ENCODE measurements around the gene MYO3B. TPM values are rescaled to one million over a fixed set of nuclear protein-coding genes. Genes with fewer than 3 reads are reported as not detected.

Gene MYO3B
- total RNA-seq, 1 donor from 2014 or later, result 0.22 TPM

DNA sequence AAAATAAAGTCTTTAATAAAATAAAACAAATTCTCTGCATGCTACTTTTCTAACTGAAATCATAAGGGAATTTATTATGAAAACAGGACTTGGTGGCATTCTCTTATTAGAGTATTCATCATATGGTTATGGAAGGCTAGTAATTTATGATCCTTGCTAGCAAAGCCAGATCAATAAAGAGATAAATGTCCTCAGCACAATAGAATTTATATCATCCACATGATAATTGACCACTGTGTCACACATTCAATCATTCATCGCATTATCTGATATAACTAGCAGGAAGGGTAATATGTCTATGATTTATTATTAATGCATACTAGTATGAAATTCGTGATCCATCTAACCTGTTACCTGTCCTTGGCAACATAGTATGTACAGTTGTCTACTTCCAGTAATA lies 175.8 kb downstream of the MYO3B start:
- Mint-ChIP-seq H3K4me1 (ENCODE audit: low read depth, unreplicated experiment) (peaks cover 16% of the 10 kb centered on the region), H3K4me3 (ENCODE audit: unreplicated experiment) (no peak overlapping the region), H3K27me3 (ENCODE audit: unreplicated experiment) (peaks cover 1% of the 10 kb centered on the region), H3K27ac (ENCODE audit: unreplicated experiment) (no peak overlapping the region), H3K36me3 (ENCODE audit: unreplicated experiment) (no peaks in the 10 kb centered on the region), H3K9me3 (ENCODE audit: unreplicated experiment) (peaks cover 3% of the 10 kb centered on the region)
- DNase-seq, result no peak
- TF ChIP-seq, protein P1, sequence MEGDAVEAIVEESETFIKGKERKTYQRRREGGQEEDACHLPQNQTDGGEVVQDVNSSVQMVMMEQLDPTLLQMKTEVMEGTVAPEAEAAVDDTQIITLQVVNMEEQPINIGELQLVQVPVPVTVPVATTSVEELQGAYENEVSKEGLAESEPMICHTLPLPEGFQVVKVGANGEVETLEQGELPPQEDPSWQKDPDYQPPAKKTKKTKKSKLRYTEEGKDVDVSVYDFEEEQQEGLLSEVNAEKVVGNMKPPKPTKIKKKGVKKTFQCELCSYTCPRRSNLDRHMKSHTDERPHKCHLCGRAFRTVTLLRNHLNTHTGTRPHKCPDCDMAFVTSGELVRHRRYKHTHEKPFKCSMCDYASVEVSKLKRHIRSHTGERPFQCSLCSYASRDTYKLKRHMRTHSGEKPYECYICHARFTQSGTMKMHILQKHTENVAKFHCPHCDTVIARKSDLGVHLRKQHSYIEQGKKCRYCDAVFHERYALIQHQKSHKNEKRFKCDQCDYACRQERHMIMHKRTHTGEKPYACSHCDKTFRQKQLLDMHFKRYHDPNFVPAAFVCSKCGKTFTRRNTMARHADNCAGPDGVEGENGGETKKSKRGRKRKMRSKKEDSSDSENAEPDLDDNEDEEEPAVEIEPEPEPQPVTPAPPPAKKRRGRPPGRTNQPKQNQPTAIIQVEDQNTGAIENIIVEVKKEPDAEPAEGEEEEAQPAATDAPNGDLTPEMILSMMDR (IDR thresholded peaks at IDR 0.05; ENCODE audit: partially characterized antibody, unreplicated experiment), result no peak

GRCh38 chr2:170354388-170354787 lies 176.4 kb downstream of the MYO3B start:
- no peak for DNase-seq
- H3K9me3 Mint-ChIP-seq (ENCODE audit: unreplicated experiment), result peaks cover 3% of the 10 kb centered on the region
- no peaks in the 10 kb centered on the region for H3K36me3 Mint-ChIP-seq (ENCODE audit: unreplicated experiment)
- TF ChIP-seq, protein P1 (IDR thresholded peaks at IDR 0.05; ENCODE audit: partially characterized antibody, unreplicated experiment), result no peak
- H3K27ac Mint-ChIP-seq (ENCODE audit: unreplicated experiment), result peak overlapping the region; percentile 79
- H3K27me3 Mint-ChIP-seq (ENCODE audit: unreplicated experiment), result peaks cover 1% of the 10 kb centered on the region
- H3K4me1 Mint-ChIP-seq (ENCODE audit: low read depth, unreplicated experiment), result peaks cover 16% of the 10 kb centered on the region
- no peak overlapping the region for H3K4me3 Mint-ChIP-seq (ENCODE audit: unreplicated experiment)

- DNase-seq, result no peak
- Mint-ChIP-seq H3K27ac (ENCODE audit: unreplicated experiment) (no peak overlapping the region), H3K27me3 (ENCODE audit: unreplicated experiment) (peaks cover 1% of the 10 kb centered on the region), H3K36me3 (ENCODE audit: unreplicated experiment) (no peaks in the 10 kb centered on the region), H3K9me3 (ENCODE audit: unreplicated experiment) (peaks cover 3% of the 10 kb centered on the region), H3K4me3 (ENCODE audit: unreplicated experiment) (no peak overlapping the region), H3K4me1 (ENCODE audit: low read depth, unreplicated experiment) (peaks cover 16% of the 10 kb centered on the region)
- TF ChIP-seq, protein P1 (IDR thresholded peaks at IDR 0.05; ENCODE audit: partially characterized antibody, unreplicated experiment), result no peak
Measured at GRCh38 chr2:170354855-170355780, 177.2 kb downstream of the MYO3B start.

- H3K9me3 Mint-ChIP-seq (ENCODE audit: unreplicated experiment), result peaks cover 2% of the 10 kb centered on the region
- no peaks in the 10 kb centered on the region for H3K36me3 Mint-ChIP-seq (ENCODE audit: unreplicated experiment)
- TF ChIP-seq, protein P1 (IDR thresholded peaks at IDR 0.05; ENCODE audit: partially characterized antibody, unreplicated experiment), result no peak
- H3K27me3 Mint-ChIP-seq (ENCODE audit: unreplicated experiment), result no peaks in the 10 kb centered on the region
- H3K27ac Mint-ChIP-seq (ENCODE audit: unreplicated experiment), result no peak overlapping the region
- H3K4me1 Mint-ChIP-seq (ENCODE audit: low read depth, unreplicated experiment), result peaks cover 19% of the 10 kb centered on the region
- DNase-seq, result no peak
- no peak overlapping the region for H3K4me3 Mint-ChIP-seq (ENCODE audit: unreplicated experiment)
Measured at GRCh38 chr2:170359466-170359865, 181.5 kb downstream of the MYO3B start.

GRCh38 chr2:170360546-170361089 lies 182.7 kb downstream of the MYO3B start:
- Mint-ChIP-seq H3K9me3 (ENCODE audit: unreplicated experiment) (no peaks in the 10 kb centered on the region), H3K27me3 (ENCODE audit: unreplicated experiment) (no peaks in the 10 kb centered on the region), H3K36me3 (ENCODE audit: unreplicated experiment) (no peaks in the 10 kb centered on the region), H3K4me3 (ENCODE audit: unreplicated experiment) (no peak overlapping the region), H3K4me1 (ENCODE audit: low read depth, unreplicated experiment) (peaks cover 13% of the 10 kb centered on the region), H3K27ac (ENCODE audit: unreplicated experiment) (no peak overlapping the region)
- no peak for DNase-seq
- TF ChIP-seq, protein P1 (IDR thresholded peaks at IDR 0.05; ENCODE audit: partially characterized antibody, unreplicated experiment), result no peak
